Upper lobe of left lung (tissue), 4 donors: ENCODE data around the gene C11orf16.

ENCODE experiments used
- EP300 ChIP-seq, 4 donors: sonication (generic); formaldehyde crosslinking; IDR thresholded peaks; one replicate each; pipeline ENCODE4 v1.5.1; 2017; ENCODE audit warnings: antibody characterized with exemption in 4 of 4, control low read depth in 2 of 4
- POLR2A ChIP-seq, 4 donors: fragments of 450-650 bp; IDR thresholded peaks; one replicate each; pipeline ENCODE4 v1.5.1; 2016 to 2017; ENCODE audit warnings: antibody characterized with exemption in 4 of 4, mild to moderate bottlenecking in 2 of 4
- POLR2AphosphoS5 ChIP-seq, 2 donors: sonication (generic); formaldehyde crosslinking; IDR thresholded peaks; one replicate each; pipeline ENCODE4 v1.5.1; 2017; ENCODE audit warnings: antibody characterized with exemption in 2 of 2
- TF ChIP-seq, protein P1 (sequence below), 6 experiments: fragments of 450-650 bp in 4 of 6; fragments of 200-600 bp in 2 of 6; sonication (generic) in 2 of 6; IDR thresholded peaks; one replicate each; pipeline ENCODE4 v1.5.1; 2016 to 2019; ENCODE audit warnings: antibody characterized with exemption in 6 of 6

DNA sequence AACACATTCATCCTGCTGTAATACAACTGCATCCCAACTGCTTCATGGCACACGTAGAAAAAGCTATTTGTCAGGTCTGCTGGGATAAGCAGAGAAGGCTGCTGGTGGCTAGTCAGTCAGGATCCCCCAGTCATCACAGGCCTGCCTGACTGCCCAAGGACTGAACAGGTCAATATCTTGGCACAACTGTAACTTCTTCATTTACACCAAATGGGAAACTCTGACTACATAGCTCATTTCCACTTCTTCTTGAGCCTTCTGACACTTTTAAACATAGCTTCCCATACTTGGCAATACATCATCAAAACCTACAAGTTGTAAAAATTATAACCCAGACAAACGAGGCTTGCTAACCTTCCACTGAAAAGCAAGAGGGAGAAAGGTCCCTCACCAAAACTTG, 28.7 kb upstream of the C11orf16 start:
- TF ChIP-seq POLR2AphosphoS5 (IDR thresholded peaks at IDR 0.05) (no peak), POLR2A (IDR thresholded peaks at IDR 0.05) (no peak), EP300 (IDR thresholded peaks at IDR 0.05) (no peak)
- TF ChIP-seq, protein P1, sequence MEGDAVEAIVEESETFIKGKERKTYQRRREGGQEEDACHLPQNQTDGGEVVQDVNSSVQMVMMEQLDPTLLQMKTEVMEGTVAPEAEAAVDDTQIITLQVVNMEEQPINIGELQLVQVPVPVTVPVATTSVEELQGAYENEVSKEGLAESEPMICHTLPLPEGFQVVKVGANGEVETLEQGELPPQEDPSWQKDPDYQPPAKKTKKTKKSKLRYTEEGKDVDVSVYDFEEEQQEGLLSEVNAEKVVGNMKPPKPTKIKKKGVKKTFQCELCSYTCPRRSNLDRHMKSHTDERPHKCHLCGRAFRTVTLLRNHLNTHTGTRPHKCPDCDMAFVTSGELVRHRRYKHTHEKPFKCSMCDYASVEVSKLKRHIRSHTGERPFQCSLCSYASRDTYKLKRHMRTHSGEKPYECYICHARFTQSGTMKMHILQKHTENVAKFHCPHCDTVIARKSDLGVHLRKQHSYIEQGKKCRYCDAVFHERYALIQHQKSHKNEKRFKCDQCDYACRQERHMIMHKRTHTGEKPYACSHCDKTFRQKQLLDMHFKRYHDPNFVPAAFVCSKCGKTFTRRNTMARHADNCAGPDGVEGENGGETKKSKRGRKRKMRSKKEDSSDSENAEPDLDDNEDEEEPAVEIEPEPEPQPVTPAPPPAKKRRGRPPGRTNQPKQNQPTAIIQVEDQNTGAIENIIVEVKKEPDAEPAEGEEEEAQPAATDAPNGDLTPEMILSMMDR (IDR thresholded peaks at IDR 0.05), result no peak
